ENCODE measurements around the gene RBPJ. TPM values are rescaled to one million over a fixed set of nuclear protein-coding genes. Genes with fewer than 3 reads are reported as not detected.

The RBPJ gene
- total RNA-seq, 1 experiment from 2014 or later: 17.8 TPM

DNA sequence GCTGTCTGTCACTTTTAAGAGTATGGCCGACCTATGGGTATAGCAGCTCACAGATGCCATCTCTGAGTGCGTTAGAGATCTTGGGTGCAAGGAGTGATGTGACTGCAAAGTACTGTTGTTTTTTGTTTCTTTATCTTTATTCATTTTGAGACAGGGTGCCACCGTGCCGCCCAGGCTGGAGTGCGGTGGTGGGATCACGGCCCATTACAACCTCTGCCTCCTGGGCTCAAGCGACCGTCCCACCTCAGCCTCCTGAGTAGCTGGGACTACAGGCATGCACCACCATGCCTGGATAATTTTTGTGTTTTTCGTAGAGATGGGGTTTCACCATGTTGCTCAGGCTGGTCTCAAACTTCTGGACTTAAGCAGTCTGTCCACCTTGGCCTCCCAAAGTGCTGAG lies 98.0 kb downstream of the RBPJ start:
- DNase-seq (ENCODE audit: low spot score): no peak

DNA sequence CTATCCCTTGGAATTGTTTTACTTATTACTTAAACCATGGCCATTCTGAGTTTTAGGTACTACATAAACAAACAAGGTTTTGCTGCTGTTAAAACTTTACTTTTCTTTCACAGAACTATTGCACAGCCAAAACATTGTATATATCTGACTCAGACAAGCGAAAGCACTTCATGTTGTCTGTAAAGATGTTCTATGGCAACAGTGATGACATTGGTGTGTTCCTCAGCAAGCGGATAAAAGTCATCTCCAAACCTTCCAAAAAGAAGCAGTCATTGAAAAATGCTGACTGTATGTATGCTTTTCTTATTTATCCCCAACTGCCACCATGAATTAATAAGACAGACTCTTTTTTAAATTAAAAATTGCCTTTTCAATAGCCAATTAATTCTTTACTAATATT lies 99.6 kb downstream of the RBPJ start:
- DNase-seq (ENCODE audit: low spot score): no peak

DNA sequence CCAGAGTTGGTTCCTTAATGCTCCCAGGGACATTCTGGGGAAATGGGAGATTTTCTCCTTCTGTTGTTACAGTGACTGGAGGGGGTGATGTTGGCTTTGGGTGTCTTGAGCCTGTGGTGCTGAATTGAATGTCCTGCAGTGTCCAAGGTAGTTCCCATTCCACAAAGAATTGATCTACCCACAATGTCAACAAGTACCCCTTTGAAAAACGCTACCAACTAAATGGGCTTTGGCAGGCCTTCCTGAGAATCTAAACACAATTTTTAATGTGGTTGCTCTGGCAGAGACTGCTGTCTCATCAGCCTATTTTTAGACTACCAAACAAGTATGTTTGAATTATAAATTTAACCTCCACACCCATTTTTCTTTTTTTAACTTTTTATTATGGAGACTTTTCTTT lies 100.1 kb downstream of the RBPJ start:
- DNase-seq (ENCODE audit: low spot score): no peak

DNA sequence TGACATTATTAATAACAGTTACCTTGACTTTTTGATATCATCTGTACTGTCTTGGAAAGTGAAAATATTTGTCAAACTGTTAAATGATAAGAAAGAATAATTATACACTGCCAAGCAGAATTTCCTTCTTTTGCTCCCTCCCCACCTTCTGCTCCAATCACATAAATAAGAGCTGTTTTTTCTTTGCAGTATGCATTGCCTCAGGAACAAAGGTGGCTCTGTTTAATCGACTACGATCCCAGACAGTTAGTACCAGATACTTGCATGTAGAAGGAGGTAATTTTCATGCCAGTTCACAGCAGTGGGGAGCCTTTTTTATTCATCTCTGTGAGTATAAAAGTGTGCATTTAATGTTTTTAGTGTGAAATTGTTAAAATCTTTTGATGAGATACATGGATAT lies 103.3 kb downstream of the RBPJ start:
- no peak for DNase-seq (ENCODE audit: low spot score)

DNA sequence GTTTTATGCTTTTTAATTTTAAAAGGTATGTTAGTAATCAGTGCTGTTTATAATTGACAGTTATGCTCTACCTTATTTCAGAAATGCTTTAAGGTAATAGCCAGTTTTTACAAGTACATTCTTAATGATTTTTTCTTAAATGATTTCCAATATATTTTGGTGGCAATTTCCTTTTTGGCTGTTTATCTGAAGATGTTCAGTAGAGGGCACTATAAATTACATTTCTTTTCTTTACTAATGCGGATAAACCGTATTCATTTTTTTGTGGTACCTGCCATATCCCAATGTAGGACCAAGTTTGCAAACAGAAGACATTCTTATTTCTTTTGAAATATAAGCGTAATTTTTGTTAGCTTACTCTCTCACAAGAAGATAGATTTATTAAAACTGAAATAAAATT lies 104.0 kb downstream of the RBPJ start:
- no peak for DNase-seq (ENCODE audit: low spot score)

DNA sequence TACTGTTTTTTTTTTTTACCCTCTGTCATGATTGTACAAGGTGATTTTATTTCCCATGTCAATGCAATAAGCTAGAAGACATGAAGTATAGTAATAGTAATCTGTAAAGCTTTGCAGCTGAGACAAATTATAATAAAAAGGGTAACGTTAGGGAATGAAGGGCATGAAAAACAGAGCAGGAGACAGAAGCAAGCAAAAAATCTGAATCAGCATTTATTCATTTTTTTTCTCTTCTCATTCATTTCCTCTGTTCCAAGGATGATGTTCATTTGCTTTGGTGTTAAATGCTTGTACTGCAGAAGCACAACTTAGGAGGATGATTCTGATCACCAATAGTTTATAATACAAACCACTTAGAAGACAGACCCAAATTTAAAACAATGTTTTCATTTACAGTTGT lies 105.1 kb downstream of the RBPJ start:
- no peak for DNase-seq (ENCODE audit: low spot score)

DNA sequence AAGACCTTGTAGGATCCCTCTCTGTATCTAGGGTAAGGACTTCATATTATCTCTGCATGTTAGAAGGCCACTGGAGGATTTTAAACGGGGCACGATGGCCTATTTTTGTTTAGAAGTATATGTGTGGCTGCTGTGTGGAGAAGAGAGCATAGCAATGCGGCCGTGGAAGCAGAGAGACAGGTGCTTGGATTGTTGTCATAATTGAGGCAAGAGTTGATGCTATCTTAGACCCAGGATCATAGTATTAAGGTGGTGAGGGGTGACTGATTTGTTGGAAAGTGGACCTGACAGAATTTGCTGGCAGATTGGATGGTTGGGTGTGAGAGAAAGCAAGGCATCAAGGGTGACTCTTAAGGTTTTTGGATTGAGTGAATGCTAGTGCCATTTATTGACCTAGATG lies 106.1 kb downstream of the RBPJ start:
- DNase-seq (ENCODE audit: low spot score): no peak

DNA sequence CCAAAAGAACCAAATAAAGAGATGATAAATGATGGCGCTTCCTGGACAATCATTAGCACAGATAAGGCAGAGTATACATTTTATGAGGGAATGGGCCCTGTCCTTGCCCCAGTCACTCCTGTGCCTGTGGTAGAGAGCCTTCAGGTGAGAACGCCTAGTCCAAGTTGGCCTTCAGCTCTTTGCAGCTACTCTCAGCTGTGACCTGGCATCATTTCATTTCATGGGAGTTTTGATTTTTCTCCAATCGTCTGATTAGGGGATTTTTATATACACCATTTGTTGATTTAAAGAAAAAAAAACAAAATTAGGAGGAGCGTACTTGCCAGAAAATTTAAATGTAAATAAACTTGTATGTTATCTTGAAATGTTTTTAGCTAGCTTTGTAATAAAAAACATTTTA lies 109.1 kb downstream of the RBPJ start:
- no peak for DNase-seq (ENCODE audit: low spot score)

DNA sequence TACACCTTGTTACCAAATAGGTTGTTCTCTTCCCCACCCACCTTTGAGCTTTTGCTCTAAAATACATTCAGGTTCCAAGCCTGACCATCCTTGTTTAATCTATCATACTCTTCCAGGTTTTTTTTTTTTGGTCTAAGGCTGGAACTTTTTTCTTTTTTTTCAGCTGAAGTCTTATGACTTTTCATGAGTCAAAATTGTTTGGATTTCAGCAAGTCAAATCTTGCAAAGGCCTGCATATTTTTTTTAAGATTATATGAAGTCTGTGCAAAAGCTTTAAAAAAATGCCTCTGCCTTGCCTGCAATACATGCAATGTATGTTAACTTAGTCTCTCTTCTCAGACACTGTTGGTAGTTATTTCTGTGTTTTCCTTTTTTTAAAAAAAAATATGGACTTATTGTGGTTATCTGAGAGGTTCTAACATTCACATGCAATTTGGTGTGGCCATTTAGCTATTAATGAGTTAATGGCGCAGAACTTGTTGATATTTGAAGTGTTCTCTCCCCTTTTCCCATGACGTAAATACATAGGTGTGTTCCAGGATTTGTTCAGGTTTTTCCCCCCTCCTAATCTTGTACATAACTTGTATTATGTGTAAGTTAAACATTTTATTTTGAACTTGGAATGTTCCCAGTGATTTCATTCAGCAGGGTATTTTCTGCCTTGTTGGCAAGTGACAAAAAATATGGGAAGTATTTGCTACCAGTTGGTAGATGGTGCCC lies 110.8 kb downstream of the RBPJ start:
- DNase-seq (ENCODE audit: low spot score): no peak

DNA sequence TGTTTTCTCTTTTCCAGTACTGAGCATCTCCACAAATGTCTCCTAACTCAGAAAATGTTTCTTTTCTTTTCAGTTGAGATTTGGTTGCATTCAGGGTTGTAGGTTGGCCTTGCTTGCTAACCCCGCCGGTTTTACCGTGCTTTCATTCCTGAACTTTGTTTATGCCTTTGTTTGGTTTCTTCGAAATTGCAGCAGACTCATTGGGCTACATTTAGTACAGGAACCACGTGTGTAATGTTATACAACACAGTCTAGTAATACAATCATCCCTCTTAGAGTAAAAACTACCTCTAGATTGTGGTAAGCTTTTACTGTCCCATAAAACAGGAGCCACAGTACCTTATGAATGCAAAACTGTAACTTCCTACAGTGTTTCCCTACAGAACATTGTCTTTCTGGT lies 111.6 kb downstream of the RBPJ start:
- DNase-seq (ENCODE audit: low spot score): no peak

DNA sequence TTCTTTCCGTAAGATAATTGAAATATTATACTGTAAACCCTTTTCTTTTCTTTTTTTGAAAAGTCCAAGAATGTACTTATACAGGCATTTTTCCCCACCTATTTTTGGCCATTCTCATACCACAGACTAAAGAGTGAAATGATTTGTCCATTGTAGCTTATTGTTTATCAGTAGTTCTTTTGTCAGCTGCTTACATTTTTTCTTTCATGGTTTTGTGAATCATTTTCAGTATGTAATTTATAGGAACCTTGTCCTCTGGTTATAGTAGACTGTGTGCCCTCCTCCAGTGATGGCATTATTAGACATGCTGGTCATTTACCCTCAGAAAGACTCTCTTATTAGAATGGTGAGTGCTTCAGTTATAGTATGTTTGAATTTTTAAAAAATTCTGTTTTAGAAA lies 112.7 kb downstream of the RBPJ start:
- no peak for DNase-seq (ENCODE audit: low spot score)

DNA sequence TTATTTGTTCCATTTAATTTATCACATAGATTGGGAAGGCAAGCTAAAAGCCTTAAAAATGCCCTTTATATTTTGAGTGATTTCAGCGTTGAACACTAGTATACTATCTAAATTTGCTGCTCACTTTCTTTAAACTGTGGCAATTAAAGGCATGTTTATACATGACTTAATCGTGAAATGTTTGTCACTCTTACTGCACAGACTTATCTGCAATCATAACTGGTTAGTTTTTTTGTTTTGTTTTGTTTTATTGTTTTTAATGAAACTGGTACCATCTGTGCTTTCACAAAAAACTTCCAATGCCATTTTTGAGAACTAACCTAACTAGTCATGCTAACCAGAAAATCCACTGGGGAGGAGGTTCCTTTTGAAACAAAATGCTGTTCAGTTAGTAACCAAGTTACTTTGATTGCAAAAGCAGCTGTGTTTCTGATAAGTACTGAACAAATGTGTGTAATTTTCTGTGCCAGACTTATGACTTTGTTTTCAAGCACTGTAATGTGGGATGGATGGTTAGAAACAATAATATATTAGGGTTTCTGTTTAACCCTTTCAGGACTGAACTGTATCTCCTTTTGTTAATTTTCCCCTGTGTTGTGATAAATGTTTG lies 113.3 kb downstream of the RBPJ start:
- DNase-seq (ENCODE audit: low spot score): no peak

DNA sequence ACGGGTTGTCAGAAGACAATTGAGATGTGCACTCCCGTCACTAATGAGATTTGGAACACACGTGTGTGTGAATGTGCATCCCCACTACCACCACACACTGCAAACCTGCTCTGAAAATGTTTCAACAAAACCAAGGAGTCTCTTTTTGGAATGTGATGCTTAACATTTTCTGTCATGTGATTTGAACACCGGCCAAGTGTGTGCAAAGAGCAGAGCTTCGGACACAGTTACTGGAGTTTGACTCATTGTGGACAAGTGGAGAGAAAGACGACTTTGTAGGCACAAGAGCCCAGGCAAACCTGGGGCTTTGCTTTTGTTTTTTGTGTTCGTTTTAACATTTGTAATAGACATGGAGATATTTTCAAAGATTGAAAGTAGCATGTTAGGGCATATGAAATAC lies 120.3 kb downstream of the RBPJ start:
- DNase-seq (ENCODE audit: low spot score): no peak

DNA sequence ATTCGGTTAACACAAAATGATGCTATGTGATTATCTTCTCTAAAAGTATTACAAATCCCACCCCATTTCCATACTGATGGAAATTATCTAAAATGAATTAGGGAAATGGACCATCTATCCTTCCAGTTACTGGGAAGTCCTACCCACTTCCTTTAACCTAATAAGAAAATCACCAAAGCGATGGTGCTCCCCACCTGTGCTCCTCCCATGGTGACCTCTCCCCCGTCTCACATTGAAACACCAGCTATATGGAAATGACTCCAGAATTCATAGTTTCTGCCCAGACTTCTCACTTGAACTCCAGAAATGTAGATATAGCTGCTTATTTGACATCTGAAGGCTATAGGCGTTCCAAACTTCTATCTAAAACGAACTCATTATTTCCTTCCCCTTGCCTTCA lies 121.0 kb downstream of the RBPJ start:
- DNase-seq (ENCODE audit: low spot score): no peak

DNA sequence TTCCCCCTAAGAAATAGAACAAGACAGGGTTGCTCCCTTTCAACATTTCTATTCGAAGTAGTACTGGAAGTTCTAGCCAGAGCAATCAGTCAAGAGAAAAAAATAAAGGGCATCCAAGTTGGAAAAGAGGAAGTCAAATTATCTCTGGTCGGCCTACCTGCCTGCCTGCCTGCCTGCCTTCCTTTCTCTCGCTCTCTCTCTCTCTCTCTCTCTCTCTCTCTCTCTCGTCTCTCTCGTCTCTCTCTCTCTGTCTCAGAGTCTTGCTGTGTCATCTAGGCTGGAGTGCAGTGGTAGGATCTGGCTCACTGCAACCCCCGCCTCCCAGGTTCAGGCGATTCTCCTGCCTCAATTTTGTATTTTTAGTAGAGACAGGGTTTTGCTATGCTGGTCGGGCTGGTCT lies 126.6 kb downstream of the RBPJ start:
- DNase-seq (ENCODE audit: low spot score): no peak

DNA sequence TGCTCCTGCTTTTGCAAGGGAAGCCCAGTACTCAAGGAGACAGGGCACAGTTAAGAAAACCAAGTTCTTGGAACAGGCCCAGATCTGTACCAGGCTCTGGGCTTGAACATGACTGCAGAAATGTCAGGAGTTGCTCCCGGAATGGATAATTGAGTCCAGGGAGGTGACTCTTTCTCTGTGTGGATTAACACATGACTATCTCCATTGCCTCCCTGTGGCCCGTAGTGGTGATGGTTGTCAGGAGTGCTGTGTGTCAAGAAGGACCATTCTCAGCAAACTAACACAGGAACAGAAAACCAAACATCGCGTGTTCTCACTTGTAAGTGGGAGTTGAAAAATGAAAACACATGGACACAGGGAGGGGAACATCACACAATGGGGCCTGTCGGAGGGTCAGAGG lies 129.6 kb downstream of the RBPJ start:
- no peak for DNase-seq (ENCODE audit: low spot score)

DNA sequence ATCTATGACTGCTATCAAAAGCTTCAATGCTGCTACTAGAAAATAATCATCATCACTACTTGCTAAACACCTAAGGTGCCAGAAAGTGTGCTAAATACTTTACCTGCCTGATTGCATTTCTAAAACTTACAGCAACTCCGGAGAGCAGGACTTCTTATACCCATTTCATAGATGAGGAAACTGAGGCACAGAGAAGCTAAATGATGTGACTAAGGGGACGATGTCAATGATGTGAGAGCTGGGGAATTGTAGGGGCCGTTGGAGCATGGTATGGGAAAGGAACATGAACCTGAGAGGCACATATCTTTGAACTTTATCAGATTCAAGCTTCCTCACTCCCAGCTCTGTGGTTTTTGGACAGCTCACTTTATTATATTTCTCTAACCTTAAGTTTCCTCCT lies 130.8 kb downstream of the RBPJ start:
- no peak for DNase-seq (ENCODE audit: low spot score)

DNA sequence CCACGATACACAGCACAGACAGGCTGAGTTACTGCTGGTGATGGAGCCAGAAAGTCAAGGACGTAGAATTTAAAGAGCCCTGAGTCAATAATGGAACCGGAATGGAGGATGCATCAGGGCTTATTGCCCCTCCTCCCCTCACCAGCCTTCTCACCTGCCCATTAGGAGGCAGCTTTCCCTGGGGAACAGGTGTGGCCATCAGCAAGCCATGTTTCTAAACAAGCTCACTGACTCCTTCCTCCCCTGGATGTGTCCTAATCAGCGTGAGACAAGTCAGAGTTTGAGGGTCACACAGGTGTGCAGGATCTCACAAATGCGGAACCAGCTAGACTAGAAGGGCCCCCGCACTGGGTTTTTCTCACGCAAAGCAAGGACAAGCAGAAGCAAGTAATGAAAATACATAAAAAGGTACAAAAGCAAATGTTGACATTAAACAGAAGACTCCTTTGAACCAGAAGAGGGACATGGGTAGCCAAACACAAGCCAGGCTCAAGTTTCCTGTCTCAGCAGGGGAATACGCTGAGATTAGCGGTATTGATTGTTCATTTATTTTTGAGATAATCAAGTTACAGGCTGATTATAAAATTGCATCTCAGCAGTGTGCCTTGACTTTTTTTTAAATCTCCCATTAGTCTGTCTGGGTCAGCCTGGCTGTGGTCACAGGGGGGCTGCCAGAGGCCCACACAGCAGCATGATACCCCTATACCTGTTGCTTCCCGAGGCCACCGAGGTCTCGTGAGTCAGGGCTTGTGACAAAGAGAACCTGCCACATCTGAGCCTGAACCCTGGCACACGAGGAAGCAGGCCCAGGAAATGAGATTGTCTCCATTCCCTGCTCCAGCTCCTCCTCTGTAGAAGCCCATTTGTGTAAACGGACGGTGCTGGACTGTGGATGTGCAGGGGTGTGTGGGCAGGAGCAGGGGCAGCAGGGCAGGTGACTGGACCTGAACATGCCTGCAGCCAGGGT lies 132.0 kb downstream of the RBPJ start:
- no peak for DNase-seq (ENCODE audit: low spot score)

DNA sequence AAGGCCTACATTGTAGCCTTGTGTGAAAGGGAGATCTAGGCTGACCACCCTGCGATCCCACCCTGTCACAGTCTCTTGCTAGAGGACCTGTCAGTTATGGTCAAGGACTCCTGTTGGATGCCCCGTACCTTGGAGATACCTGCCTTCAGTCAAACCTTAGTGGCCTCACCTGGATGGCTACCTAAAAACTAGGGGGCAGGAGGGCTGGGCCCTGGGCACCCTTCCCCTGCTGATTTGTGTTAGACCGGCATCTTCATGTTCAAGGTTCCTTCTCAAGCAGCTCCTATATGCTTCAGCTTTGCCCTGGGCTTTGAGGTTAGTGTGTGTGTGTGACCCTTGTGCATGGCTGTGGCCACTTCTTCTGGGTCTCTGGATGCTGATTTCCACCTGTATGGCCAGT lies 134.1 kb downstream of the RBPJ start:
- DNase-seq (ENCODE audit: low spot score): no peak

DNA sequence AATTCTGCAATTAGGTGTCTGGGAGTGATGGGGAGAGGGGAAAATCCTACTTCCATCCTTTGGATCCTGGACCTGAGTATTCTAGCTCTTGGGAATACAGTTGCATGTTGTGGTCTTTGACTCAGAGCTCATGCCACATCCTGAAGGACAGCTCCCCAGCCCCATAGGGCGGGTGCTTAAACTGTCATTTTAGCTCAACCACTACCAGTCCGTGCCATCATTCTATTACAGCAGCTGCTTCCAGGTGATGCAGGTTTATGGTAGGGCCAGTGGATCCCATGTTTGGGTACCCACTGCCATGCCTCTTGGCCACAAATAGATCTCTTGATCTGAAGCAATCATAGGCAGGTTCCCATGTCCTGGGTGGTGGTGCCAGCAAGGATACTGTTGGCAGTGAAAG lies 134.8 kb downstream of the RBPJ start:
- DNase-seq (ENCODE audit: low spot score): no peak

DNA sequence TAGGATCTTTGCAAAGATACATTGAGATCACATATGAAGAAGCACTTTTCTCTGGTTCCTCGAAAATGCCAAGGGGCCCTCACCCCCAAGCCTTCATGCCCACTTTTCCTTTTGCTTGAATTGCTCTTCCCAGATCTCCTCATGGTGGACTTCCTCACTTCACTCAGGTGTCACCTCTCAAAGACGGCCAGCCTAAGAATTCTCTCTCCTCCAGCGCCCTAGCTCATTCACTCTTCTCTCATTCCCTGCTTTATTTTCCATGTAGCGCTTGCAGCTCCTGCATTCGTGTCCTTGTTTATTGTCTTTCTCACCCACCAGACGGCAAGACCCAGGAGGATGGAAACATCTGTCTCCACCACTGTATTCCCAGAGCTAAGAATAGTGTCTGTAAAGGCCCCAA lies 136.6 kb downstream of the RBPJ start:
- DNase-seq (ENCODE audit: low spot score): no peak

DNA sequence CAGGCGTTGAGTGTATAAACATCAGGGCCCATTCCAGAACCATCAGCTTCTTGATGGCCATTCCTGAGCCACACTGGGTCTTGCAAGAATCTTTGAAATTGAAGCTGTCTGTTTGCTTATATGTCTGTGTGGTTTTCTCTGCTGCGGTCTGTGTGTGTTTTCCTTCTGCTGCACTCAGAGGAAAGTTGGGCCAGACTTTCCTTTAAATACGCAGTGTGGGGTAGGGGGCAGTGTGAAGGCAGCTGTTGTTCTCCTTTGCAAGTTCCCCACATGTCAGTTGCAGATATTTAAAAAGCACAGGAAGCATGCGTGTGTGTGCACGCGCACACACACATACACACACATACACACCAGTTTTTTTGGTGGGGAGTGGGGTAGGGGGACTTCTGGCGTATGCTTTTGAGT lies 137.3 kb downstream of the RBPJ start:
- DNase-seq (ENCODE audit: low spot score): no peak
